H1 (cell line): ENCODE data around the gene MAP3K14. TPM values are rescaled to one million over a fixed set of nuclear protein-coding genes. Genes with fewer than 3 reads are reported as not detected.

Source experiments
- ASH2L ChIP-seq: fragments of 200-600, 300-600 bp; sonication (generic); IDR thresholded peaks from one replicate; pipeline ENCODE4 v1.7.1; 2017; ENCODE audit warnings: low read length
- ATF3 ChIP-seq: IDR thresholded peaks from 2 replicates; pipeline ENCODE4 v1.6.1; 2011; ENCODE audit warnings: low read depth, mild to moderate bottlenecking, low read length; ENCODE audit not compliant: insufficient read depth
- CBX8 ChIP-seq: fragments of 300-800, 300-1000 bp; sonication (generic); IDR thresholded peaks from 2 replicates; pipeline ENCODE4 v1.7.1; 2016; ENCODE audit warnings: low read depth, low read length, borderline replicate concordance
- CEBPB ChIP-seq: IDR thresholded peaks from 2 replicates; pipeline ENCODE4 v1.6.1; 2012; ENCODE audit warnings: low read depth, low read length
- EP300 ChIP-seq, 2 experiments: IDR thresholded peaks; 1 replicate in 1 of 2; 2 replicates in 1 of 2; pipeline ENCODE4 v1.6.1; 2011 to 2012; ENCODE audit warnings: low read depth in 2 of 2, low read length in 2 of 2, mild to moderate bottlenecking in 2 of 2, borderline replicate concordance in 1 of 2, inconsistent platforms in 1 of 2, moderate library complexity in 1 of 2
- JUND ChIP-seq: IDR thresholded peaks from 2 replicates; pipeline ENCODE4 v1.6.1; 2011; ENCODE audit warnings: mild to moderate bottlenecking, improper control_type of control experiment, low read length
- KDM5A ChIP-seq: fragments of 200-600 bp; IDR thresholded peaks from 2 replicates; pipeline ENCODE4 v1.7.1; 2012; ENCODE audit warnings: mild to moderate bottlenecking, low read length, inconsistent platforms, mixed read lengths
- NRF1 ChIP-seq: IDR thresholded peaks from 2 replicates; pipeline ENCODE4 v1.6.1; 2011; ENCODE audit warnings: mild to moderate bottlenecking, low read depth, low read length, improper control_type of control experiment
- PHF8 ChIP-seq: fragments of 200-600 bp; sonication (generic); conservative IDR thresholded peaks from 2 replicates; pipeline ENCODE4 v1.7.1; 2012; ENCODE audit warnings: low read depth, mild to moderate bottlenecking, inconsistent platforms, low read length, moderate library complexity
- POLR2A ChIP-seq, 2 experiments: IDR thresholded peaks; 1 replicate in 1 of 2; 2 replicates in 1 of 2; pipeline ENCODE4 v1.6.1; 2011; ENCODE audit warnings: low read depth in 2 of 2, low read length in 2 of 2, mild to moderate bottlenecking in 2 of 2; ENCODE audit errors: control extremely low read depth in 1 of 2
- SIN3A ChIP-seq, 2 experiments: IDR thresholded peaks in 1 of 2; conservative IDR thresholded peaks in 1 of 2; 2 replicates each; pipeline ENCODE4 v1.6.1; 2011 to 2012; ENCODE audit warnings: low read length in 2 of 2, improper control_type of control experiment in 1 of 2, low read depth in 1 of 2, mild to moderate bottlenecking in 1 of 2
- YY1 ChIP-seq: IDR thresholded peaks from 2 replicates; pipeline ENCODE4 v1.6.1; 2011; ENCODE audit warnings: low read depth, mild to moderate bottlenecking, low read length
- polyA plus RNA-seq, 7 experiments: library from polyadenylated mRNA; depleted of rRNA in 3 of 7; stranded (reverse) in 5 of 7; unstranded in 2 of 7; fragments of >200 nt in 5 of 7; fragments of 200-250 nt in 2 of 7; gene quantifications; 1 replicate in 5 of 7; 2 replicates in 1 of 7; 4 replicates in 1 of 7; pipeline versions ENCODE4 v1.2.1 to v1.2.3, GENCODE V29; 2011 to 2013; ENCODE audit warnings: missing spikeins in 2 of 7, mixed read lengths in 2 of 7
- total RNA-seq: library from RNA; stranded (reverse); fragmentation: NEBNext Ultra II Directional; extraction: Animal tissue kit (Norgen Biotek cat#: 25700); gene quantifications from 2 replicates; pipeline ENCODE4 v1.2.1, GENCODE V29; 2021

The MAP3K14 gene
- total and polyA plus RNA-seq, 2 of the 8 experiments (the other 6 are each of a cell fraction or from before 2014, with no cell fraction given): 5.2 to 6.1 TPM

GRCh38 chr17:45261577-45262515 lies 55.0 kb downstream of the MAP3K14 start, which contains the start of gene SPATA32 (continued):
- TF ChIP-seq JUND (no peak), PHF8 (peak; percentile 57), KDM5A (no peak), CBX8 (no peak), CEBPB (no peak), POLR2A (IDR thresholded peaks at IDR 0.05; ENCODE audit: control extremely low read depth in 1 of 2, low read depth in 2 of 2, low read length in 2 of 2) (peak in 1 of 2 experiments; percentile 15; a peak in 1 of 3 replicates), SIN3A (conservative IDR thresholded peaks at IDR 0.05 in 1 of 2, IDR thresholded peaks at IDR 0.05 in 1 of 2; ENCODE audit: low read depth in 1 of 2, low read length in 2 of 2) (peak in 1 of 2 experiments; percentile 16; a peak in 1 of 4 replicates), YY1 (no peak), EP300 (IDR thresholded peaks at IDR 0.05; ENCODE audit: borderline replicate concordance in 1 of 2, low read depth in 2 of 2, low read length in 2 of 2) (0 out of 3 replicates have a peak, but pooled peaks of 1 of the 2 experiments have one; percentile 31), ASH2L (peak; percentile 92), NRF1 (peak; percentile 59), ATF3 (peak; percentile 16; the same call in 1 of the 2 replicates)
- TF ChIP-seq, all 59 proteins: peak for 15
